ENCODE results near the gene BORCS6. TPM values are rescaled to one million over a fixed set of nuclear protein-coding genes. Genes with fewer than 3 reads are reported as not detected.

The BORCS6 gene
- total and polyA plus RNA-seq, 2 experiments from 2014 or later, result 3.4 to 5.6 TPM

DNA sequence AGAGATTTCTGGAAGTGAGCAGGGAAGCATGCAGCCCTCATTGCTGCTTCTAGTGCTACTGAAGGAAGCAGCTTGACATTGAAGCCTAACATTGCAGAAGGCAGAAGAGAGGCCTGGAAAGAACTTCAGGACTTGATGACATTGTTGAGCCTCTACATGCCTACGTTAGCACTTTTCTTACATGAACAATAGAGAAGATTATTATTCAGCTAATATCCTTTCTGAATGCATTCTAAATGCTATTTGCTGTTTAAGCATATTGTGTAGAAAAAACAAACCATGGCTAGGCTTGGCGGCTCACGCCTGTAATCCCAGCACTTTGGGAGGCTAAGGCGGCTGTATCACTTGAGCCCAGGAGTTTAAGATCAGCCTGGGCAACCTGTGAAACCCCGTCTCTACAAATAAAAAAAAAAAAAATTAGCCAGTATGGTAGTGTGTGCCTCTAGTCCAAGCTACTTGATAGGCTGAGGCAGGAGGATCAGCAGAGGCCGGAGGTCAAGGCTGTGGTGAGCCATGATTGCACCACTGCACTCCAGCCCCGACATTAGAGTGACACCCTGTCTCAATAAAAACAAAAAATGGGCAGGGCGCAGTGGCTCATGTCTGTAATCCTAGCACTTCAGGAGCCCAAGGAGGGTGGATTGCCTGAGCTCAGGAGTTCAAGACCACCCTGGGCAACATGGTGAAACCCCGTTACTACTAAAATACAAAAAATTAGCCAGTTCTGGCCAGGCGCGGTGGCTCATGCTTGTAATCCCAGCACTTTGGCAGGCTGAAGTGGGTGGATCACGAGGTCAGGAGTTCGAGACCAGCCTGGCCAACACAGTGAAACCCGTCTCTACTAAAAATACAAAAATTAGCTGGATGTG is 22.6 kb upstream of the BORCS6 start:
- Histone ChIP-seq H3K9me2 (ENCODE audit: insufficient read depth) (no peaks in the 10 kb centered on the region), H4K20me1 (ENCODE audit: insufficient read depth) (no peaks in the 10 kb centered on the region), H3K27me3 (replicated peaks; ENCODE audit: insufficient read depth) (no peaks in the 10 kb centered on the region), H3K79me2 (ENCODE audit: insufficient read depth) (peaks cover 27% of the 10 kb centered on the region), H3K27ac (no peak overlapping the region), H3F3A (ENCODE audit: insufficient read depth) (peaks cover 17% of the 10 kb centered on the region), H3K36me3 (ENCODE audit: low read depth) (no peaks in the 10 kb centered on the region), H2AFZ (no peak overlapping the region), H3K9ac (no peak overlapping the region), H3K4me1 (ENCODE audit: insufficient read depth) (no peaks in the 10 kb centered on the region; the same call in 1 of the 2 replicates), H3K4me2 (ENCODE audit: unreplicated experiment) (no peak overlapping the region), H3K4me3 (no peak overlapping the region), H3K9me3 (ENCODE audit: low read depth) (no peaks in the 10 kb centered on the region)
- in situ Hi-C loops (cut with MboI), result no loop called here
- TF ChIP-seq EZH2 (IDR thresholded peaks at IDR 0.05; ENCODE audit: insufficient read depth, poor library complexity, severe bottlenecking) (no peak), EZH2phosphoT487 (IDR thresholded peaks at IDR 0.05; ENCODE audit: insufficient read depth, low read depth) (no peak)
- WGBS, 2 experiments (ENCODE audit: low coverage in 1 of 2, low lambda C conversion rate in 2 of 2, missing lambda C conversion rate in 2 of 2), result 77 to 78% methylated on average over 14 of the region's 14 CpGs
- no peak for DNase-seq

DNA sequence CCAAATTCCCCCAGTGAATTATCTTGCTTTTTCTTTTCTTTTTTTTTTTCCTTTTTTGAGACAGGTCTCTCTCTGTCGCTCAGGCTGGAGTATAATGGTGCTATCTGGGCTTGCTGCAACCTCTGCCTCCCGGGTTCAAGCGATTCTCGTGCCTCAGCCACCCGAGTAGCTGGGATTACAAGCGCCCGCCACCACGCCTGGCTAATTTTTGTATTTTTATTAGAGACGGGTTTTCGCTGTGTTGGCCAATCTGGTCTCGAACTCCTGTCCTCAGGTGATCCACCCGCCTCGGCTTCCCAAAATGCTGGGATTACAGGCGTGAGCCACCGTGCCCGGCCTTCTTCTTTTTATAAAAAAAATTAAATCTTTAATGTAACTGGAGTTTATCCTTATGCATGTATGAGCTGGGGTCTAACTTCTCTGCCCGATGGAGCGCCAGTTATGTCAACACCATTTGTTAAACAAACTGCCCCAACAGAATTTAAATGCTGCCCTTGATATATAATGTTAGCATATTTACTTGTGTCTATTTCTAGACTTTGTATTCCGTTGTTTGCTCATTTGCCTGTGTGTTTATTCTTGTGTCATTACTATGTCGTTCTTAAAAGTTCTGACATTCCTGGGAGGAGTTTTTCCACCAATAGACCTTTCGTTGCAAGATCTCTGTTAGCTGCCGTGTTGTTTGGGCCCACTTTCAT is 20.9 kb upstream of the BORCS6 start:
- Histone ChIP-seq H3K27me3 (replicated peaks; ENCODE audit: insufficient read depth) (no peaks in the 10 kb centered on the region), H3K4me3 (peak overlapping the region; percentile 74), H3K4me1 (ENCODE audit: insufficient read depth) (no peaks in the 10 kb centered on the region; the same call in 1 of the 2 replicates), H3K4me2 (ENCODE audit: unreplicated experiment) (peak overlapping the region; percentile 83), H3F3A (ENCODE audit: insufficient read depth) (peaks cover 17% of the 10 kb centered on the region), H3K9me2 (ENCODE audit: insufficient read depth) (no peaks in the 10 kb centered on the region), H3K79me2 (ENCODE audit: insufficient read depth) (peaks cover 38% of the 10 kb centered on the region), H3K9ac (peak overlapping the region; percentile 83), H4K20me1 (ENCODE audit: insufficient read depth) (no peaks in the 10 kb centered on the region), H3K9me3 (ENCODE audit: low read depth) (no peaks in the 10 kb centered on the region), H3K27ac (peak overlapping the region; percentile 81), H2AFZ (peak overlapping the region; percentile 80), H3K36me3 (ENCODE audit: low read depth) (no peaks in the 10 kb centered on the region)
- no peak for TF ChIP-seq EZH2 (IDR thresholded peaks at IDR 0.05; ENCODE audit: insufficient read depth, poor library complexity, severe bottlenecking)
- no peak for TF ChIP-seq EZH2phosphoT487 (IDR thresholded peaks at IDR 0.05; ENCODE audit: insufficient read depth, low read depth)
- DNase-seq, result peak; percentile 17
- WGBS, 2 experiments (ENCODE audit: low coverage in 1 of 2, low lambda C conversion rate in 2 of 2, missing lambda C conversion rate in 2 of 2), result 15 to 19% methylated on average over 22 of the region's 22 CpGs
- in situ Hi-C loops (cut with MboI), result no loop called here

DNA sequence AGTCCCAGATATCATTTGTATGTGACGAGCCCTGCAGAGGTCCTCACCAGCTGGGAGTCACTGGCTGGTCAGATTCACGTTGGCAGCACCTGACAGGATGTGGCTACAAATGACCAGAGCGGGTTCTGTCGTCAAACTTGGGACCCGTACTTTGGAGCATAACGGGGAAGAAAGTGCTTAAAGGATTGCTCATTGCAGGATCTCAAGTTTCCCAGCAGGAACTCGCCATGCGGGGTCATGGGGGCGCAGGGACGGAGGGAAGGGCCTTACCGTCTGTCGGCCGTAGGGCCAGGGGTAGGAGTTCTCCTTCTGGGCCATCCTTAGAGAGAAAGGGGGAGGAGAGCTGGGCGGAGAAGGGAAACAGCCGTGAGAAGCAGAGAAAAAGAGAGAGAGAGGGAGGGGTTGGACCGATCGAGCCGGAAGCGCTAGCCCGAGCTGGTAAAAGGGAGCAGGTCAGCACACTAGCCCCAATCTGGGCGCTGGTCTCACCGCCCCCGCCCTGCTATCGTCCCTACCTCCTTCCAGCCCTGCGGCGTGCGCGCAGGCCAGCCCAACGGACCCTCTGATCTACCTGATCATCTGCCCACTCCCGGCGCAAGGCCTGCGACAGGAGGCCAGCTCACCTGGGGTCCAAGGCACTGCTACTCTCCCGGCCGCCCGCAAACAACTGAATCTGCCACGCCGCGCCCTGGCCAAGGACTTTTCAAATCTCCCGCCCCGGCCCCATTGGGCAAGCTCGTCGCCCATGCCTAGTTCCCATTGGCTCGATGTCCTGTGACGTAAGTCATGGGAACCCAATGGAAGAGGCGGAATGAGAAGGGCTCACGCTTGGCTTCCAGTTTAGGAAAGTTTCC is 20.2 kb upstream of the BORCS6 start, which contains the start of gene AURKB:
AURKB (minus strand) TSS at position 669 of the 854 bp plus-strand sequence; CDS start at position 318, 351 bp downstream.
- TF ChIP-seq EZH2 (IDR thresholded peaks at IDR 0.05; ENCODE audit: insufficient read depth, poor library complexity, severe bottlenecking) (no peak), EZH2phosphoT487 (IDR thresholded peaks at IDR 0.05; ENCODE audit: insufficient read depth, low read depth) (no peak)
- H3K9me3 ChIP-seq (ENCODE audit: low read depth), result no peaks in the 10 kb centered on the region
- no peaks in the 10 kb centered on the region for H4K20me1 ChIP-seq (ENCODE audit: insufficient read depth)
- no peaks in the 10 kb centered on the region; the same call in 1 of the 2 replicates for H3K4me1 ChIP-seq (ENCODE audit: insufficient read depth)
- 1 to 3% methylated on average over 42 to 46 of the region's 46 CpGs for WGBS, 2 experiments (ENCODE audit: low coverage in 1 of 2, low lambda C conversion rate in 2 of 2, missing lambda C conversion rate in 2 of 2)
- in situ Hi-C loops (cut with MboI), result no loop called here
- H3K27me3 ChIP-seq (replicated peaks; ENCODE audit: insufficient read depth), result no peaks in the 10 kb centered on the region
- peaks cover 38% of the 10 kb centered on the region for H3K79me2 ChIP-seq (ENCODE audit: insufficient read depth)
- peak within 1 kb of the TSS; percentile 74 for H3K4me3 ChIP-seq
- peak within 1 kb of the TSS; percentile 83 for H3K9ac ChIP-seq
- peak within 1 kb of the TSS; percentile 81 for H3K27ac ChIP-seq
- H3F3A ChIP-seq (ENCODE audit: insufficient read depth), result peaks cover 17% of the 10 kb centered on the region
- peak; percentile 98 for DNase-seq
- no peaks in the 10 kb centered on the region for H3K36me3 ChIP-seq (ENCODE audit: low read depth)
- H3K9me2 ChIP-seq (ENCODE audit: insufficient read depth), result no peaks in the 10 kb centered on the region
- peak within 1 kb of the TSS; percentile 80 for H2AFZ ChIP-seq
- peak within 1 kb of the TSS; percentile 83 for H3K4me2 ChIP-seq (ENCODE audit: unreplicated experiment)

DNA sequence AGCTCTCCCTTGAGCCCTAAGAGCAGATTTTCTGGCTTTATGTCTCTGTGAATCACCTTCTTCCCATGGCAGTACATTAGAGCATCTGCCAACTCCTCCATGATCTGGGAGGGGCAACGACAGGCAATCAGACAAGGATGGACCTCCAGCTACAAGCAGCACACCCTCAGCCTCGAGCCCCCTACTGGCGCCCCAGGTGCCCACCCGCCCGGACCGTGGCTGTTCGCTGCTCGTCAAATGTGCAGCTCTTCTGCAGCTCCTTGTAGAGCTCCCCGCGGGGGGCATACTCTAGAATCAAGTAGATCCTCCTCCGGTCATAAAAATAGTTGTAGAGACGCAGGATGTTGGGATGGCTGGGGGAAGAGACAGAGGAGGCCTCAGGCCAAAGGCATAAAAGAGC is 16.6 kb upstream of the BORCS6 start:
- no peak overlapping the region for H3K27ac ChIP-seq
- H3K4me3 ChIP-seq, result no peak overlapping the region
- H3K4me1 ChIP-seq (ENCODE audit: insufficient read depth), result no peaks in the 10 kb centered on the region; the same call in 1 of the 2 replicates
- H3K9me3 ChIP-seq (ENCODE audit: low read depth), result no peaks in the 10 kb centered on the region
- DNase-seq, result no peak
- no peak for TF ChIP-seq EZH2phosphoT487 (IDR thresholded peaks at IDR 0.05; ENCODE audit: insufficient read depth, low read depth)
- TF ChIP-seq EZH2 (IDR thresholded peaks at IDR 0.05; ENCODE audit: insufficient read depth, poor library complexity, severe bottlenecking), result no peak
- H3K9me2 ChIP-seq (ENCODE audit: insufficient read depth), result no peaks in the 10 kb centered on the region
- peaks cover 16% of the 10 kb centered on the region for H3F3A ChIP-seq (ENCODE audit: insufficient read depth)
- H4K20me1 ChIP-seq (ENCODE audit: insufficient read depth), result no peaks in the 10 kb centered on the region
- no peak overlapping the region for H3K9ac ChIP-seq
- H3K4me2 ChIP-seq (ENCODE audit: unreplicated experiment), result no peak overlapping the region
- H3K79me2 ChIP-seq (ENCODE audit: insufficient read depth), result peaks cover 38% of the 10 kb centered on the region
- in situ Hi-C loops (cut with MboI), result no loop called here
- H3K27me3 ChIP-seq (replicated peaks; ENCODE audit: insufficient read depth), result no peaks in the 10 kb centered on the region
- 94 to 96% methylated on average over 8 to 12 of the region's 12 CpGs for WGBS, 2 experiments (ENCODE audit: low coverage in 1 of 2, low lambda C conversion rate in 2 of 2, missing lambda C conversion rate in 2 of 2)
- H2AFZ ChIP-seq, result no peak overlapping the region
- no peaks in the 10 kb centered on the region for H3K36me3 ChIP-seq (ENCODE audit: low read depth)
